Measurements from ENCODE around the gene DHRSX. TPM values are rescaled to one million over a fixed set of nuclear protein-coding genes. Genes with fewer than 3 reads are reported as not detected.

DHRSX gene
- total RNA-seq, 4 donors from 2014 or later, result 19.6 to 22.4 (median 21.0) TPM

GRCh38 chrX:2226182-2226581 is 274.6 kb downstream of the DHRSX start:
- H3K36me3 ChIP-seq, result peaks cover under 1 to 50% (median 15%) of the 10 kb centered on the region in 4 donors
- WGBS, result 91% methylated on average over 8 of the region's 9 CpGs

GRCh38 chrX:2224597-2225235 is 276.1 kb downstream of the DHRSX start:
- no peak for TF ChIP-seq CTCF (IDR thresholded peaks at IDR 0.05)
- TF ChIP-seq POLR2A (IDR thresholded peaks at IDR 0.05; ENCODE audit: low read depth), result no peak
- no peak for TF ChIP-seq EP300 (IDR thresholded peaks at IDR 0.05)
- peaks cover 13 to 57% (median 24%) of the 10 kb centered on the region in 4 donors for H3K36me3 ChIP-seq
- intact Hi-C loops (cut with DNase I), result no loop called here

More at GRCh38 chrX:2226182-2226581, 274.6 kb downstream of the DHRSX start:
- intact Hi-C loops (cut with DNase I), result no loop called here
- DNase-seq (ENCODE audit: extremely low spot score), result no peak
- Histone ChIP-seq H3K27me3 (no peaks in the 10 kb centered on the region), H3K27ac (replicated peaks in 1 of 4) (no peak overlapping the region), H3K4me3 (no peak overlapping the region), H3K9me3 (peaks cover 0 to 3% (median 0%) of the 10 kb centered on the region in 4 donors), H3K4me1 (no peaks in the 10 kb centered on the region)
- TF ChIP-seq EP300 (IDR thresholded peaks at IDR 0.05), result no peak
- TF ChIP-seq CTCF (IDR thresholded peaks at IDR 0.05), result no peak
- no peak for TF ChIP-seq POLR2AphosphoS5 (IDR thresholded peaks at IDR 0.05)
- no peak for TF ChIP-seq POLR2A (IDR thresholded peaks at IDR 0.05; ENCODE audit: low read depth)

DNA sequence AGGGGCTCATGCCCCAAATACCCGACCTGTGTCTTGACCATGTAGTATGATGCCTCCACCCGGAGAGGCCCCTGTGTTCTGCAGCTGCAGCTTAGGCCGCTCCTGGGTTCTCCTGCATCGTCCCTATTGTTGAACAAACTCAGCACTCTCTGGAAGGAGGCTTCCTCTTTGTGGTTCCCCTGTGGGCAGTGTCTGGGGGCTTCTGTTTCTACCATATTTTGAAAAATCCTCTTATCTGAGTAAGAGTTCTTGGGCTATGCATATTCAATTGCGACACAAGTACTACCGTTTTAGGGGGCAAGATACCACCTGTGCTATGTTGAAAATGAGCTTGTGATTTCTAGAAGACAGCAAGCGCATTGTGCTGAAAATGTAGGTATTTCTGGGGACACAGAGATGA is 276.6 kb downstream of the DHRSX start:
- TF ChIP-seq EP300 (IDR thresholded peaks at IDR 0.05), result no peak
- TF ChIP-seq POLR2AphosphoS5 (IDR thresholded peaks at IDR 0.05), result no peak
- TF ChIP-seq POLR2A (IDR thresholded peaks at IDR 0.05; ENCODE audit: low read depth), result no peak
- TF ChIP-seq CTCF (IDR thresholded peaks at IDR 0.05), result no peak
- 70% methylated on average over 5 of the region's 7 CpGs for WGBS
- Histone ChIP-seq H3K4me1 (no peaks in the 10 kb centered on the region), H3K27me3 (no peaks in the 10 kb centered on the region), H3K4me3 (no peak overlapping the region), H3K36me3 (peaks cover 13 to 57% (median 27%) of the 10 kb centered on the region in 4 donors), H3K27ac (replicated peaks in 1 of 4) (no peak overlapping the region), H3K9me3 (peaks cover 0 to 14% (median 10%) of the 10 kb centered on the region in 4 donors)
- intact Hi-C loops (cut with DNase I), result no loop called here
- no peak for DNase-seq (ENCODE audit: extremely low spot score)

More at GRCh38 chrX:2224597-2225235, 276.1 kb downstream of the DHRSX start:
- Histone ChIP-seq H3K9me3 (peaks cover 0 to 9% (median 5%) of the 10 kb centered on the region in 4 donors), H3K27me3 (no peaks in the 10 kb centered on the region), H3K4me1 (no peaks in the 10 kb centered on the region), H3K4me3 (no peak overlapping the region), H3K27ac (replicated peaks in 1 of 4) (no peak overlapping the region)
- no peak for DNase-seq (ENCODE audit: extremely low spot score)
- WGBS, result 94% methylated on average over 9 of the region's 9 CpGs

DNA sequence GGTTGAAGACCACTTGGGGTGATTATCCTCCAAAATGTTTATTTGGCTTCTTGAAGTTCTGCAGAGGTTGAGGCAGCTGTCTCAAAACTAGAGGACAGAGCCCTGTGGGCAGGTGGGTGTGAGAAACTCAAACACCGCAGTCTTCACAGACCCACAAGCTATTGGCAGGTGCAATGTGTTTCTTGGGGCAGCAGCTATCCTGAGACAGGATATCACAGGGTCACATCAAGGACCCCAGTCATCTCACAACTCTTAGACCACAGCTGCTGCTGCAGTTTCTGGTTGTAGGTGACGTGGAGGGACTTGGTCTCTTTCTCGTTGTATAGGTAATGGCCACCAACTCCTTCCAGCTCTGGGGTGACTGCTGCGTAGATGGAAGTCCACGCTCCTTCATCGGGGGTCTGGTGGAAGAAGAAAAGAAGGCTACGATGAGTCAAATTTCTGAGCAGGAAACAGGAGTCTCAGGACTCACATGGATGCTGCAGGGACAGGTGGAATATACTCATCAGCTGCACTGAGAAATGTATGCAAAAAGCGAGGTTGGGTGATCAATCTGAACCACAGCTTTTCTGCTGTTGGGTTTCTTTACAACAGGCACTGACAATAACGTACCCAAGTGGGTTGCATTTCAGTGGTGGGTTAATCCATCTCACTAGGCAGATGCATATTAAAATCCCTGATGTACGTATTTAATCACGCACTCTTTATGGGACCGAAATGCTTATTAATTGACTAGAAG is 279.8 kb downstream of the DHRSX start:
- WGBS, result 91% methylated on average over 12 of the region's 12 CpGs
- intact Hi-C loops (cut with DNase I), result no loop called here
- no peak overlapping the region for H3K4me3 ChIP-seq
- peaks cover 13 to 56% (median 32%) of the 10 kb centered on the region in 4 donors for H3K36me3 ChIP-seq
- H3K27me3 ChIP-seq, result no peaks in the 10 kb centered on the region
- no peak for DNase-seq (ENCODE audit: extremely low spot score)
- TF ChIP-seq EP300 (IDR thresholded peaks at IDR 0.05), result no peak
- TF ChIP-seq POLR2AphosphoS5 (IDR thresholded peaks at IDR 0.05), result no peak
- no peak for TF ChIP-seq CTCF (IDR thresholded peaks at IDR 0.05)
- no peak for TF ChIP-seq POLR2A (IDR thresholded peaks at IDR 0.05; ENCODE audit: low read depth)
- peaks cover 0 to 30% (median 17%) of the 10 kb centered on the region in 4 donors for H3K9me3 ChIP-seq
- no peaks in the 10 kb centered on the region for H3K4me1 ChIP-seq
- H3K27ac ChIP-seq (replicated peaks in 1 of 4), result no peak overlapping the region

Data from esophagus muscularis mucosa (tissue), 4 donors.